ENCODE measurements around the gene ABCA7. TPM values are rescaled to one million over a fixed set of nuclear protein-coding genes. Genes with fewer than 3 reads are reported as not detected.

The ABCA7 gene
- total and polyA plus RNA-seq, 2 of the 13 experiments (the other 11 are each of a cell fraction or from before 2014, with no cell fraction given): 4.4 to 32.4 TPM

GRCh38 chr19:1103708-1104310 lies 63.9 kb downstream of the ABCA7 start, which contains the start of gene GPX4 (continued):
- TF ChIP-seq TBX2 (CRISPR knock-in tag; IDR thresholded peaks at IDR 0.05; ENCODE audit: borderline replicate concordance): peak; percentile 79; the same call in 1 of the 2 replicates
- TF ChIP-seq, protein P1, sequence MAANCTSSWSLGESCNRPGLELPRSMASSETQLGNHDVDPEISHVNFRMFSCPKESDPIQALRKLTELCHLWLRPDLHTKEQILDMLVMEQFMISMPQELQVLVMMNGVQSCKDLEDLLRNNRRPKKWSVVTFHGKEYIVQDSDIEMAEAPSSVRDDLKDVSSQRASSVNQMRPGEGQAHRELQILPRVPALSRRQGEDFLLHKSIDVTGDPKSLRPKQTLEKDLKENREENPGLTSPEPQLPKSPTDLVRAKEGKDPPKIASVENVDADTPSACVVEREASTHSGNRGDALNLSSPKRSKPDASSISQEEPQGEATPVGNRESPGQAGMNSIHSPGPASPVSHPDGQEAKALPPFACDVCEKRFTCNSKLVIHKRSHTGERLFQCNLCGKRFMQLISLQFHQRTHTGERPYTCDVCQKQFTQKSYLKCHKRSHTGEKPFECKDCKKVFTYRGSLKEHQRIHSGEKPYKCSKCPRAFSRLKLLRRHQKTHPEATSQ (CRISPR knock-in tag; IDR thresholded peaks at IDR 0.05; ENCODE audit: borderline replicate concordance): 0 out of 2 replicates have a peak, but pooled peaks have one; percentile 40
- TF ChIP-seq ZNF816 (CRISPR knock-in tag; IDR thresholded peaks at IDR 0.05; ENCODE audit: borderline replicate concordance): no peak; the same call in 1 of the 2 replicates
- no peak for TF ChIP-seq ZNF292 (CRISPR knock-in tag; IDR thresholded peaks at IDR 0.05; ENCODE audit: borderline replicate concordance, low read depth)
- TF ChIP-seq, protein P2, sequence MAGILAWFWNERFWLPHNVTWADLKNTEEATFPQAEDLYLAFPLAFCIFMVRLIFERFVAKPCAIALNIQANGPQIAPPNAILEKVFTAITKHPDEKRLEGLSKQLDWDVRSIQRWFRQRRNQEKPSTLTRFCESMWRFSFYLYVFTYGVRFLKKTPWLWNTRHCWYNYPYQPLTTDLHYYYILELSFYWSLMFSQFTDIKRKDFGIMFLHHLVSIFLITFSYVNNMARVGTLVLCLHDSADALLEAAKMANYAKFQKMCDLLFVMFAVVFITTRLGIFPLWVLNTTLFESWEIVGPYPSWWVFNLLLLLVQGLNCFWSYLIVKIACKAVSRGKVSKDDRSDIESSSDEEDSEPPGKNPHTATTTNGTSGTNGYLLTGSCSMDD (CRISPR knock-in tag; IDR thresholded peaks at IDR 0.05): no peak
- TF ChIP-seq ZNF607 (CRISPR knock-in tag; IDR thresholded peaks at IDR 0.05; ENCODE audit: borderline replicate concordance): peak; percentile 83; the same call in 1 of the 2 replicates
- TF ChIP-seq MED8 (CRISPR knock-in tag; IDR thresholded peaks at IDR 0.05; ENCODE audit: insufficient replicate concordance): peak; percentile 40
- peak; percentile 86 for TF ChIP-seq SP2 (CRISPR knock-in tag; IDR thresholded peaks at IDR 0.05)
- peak; percentile 43; the same call in 1 of the 2 replicates for TF ChIP-seq ZNF792 (CRISPR knock-in tag; IDR thresholded peaks at IDR 0.05)
- no peak for TF ChIP-seq CEBPB (IDR thresholded peaks at IDR 0.05; ENCODE audit: borderline replicate concordance, low read depth, low read length)
- no peak; the same call in 1 of the 2 replicates for TF ChIP-seq BCL6 (CRISPR knock-in tag; IDR thresholded peaks at IDR 0.05)
- no peak for TF ChIP-seq NFIB (CRISPR knock-in tag; IDR thresholded peaks at IDR 0.05; ENCODE audit: borderline replicate concordance)
- peak; percentile 92 for TF ChIP-seq NFYC (CRISPR knock-in tag; IDR thresholded peaks at IDR 0.05)
- no peak for TF ChIP-seq FOXM1 (CRISPR knock-in tag; IDR thresholded peaks at IDR 0.05)
- TF ChIP-seq LBX2 (CRISPR knock-in tag; IDR thresholded peaks at IDR 0.05; ENCODE audit: borderline replicate concordance): peak; percentile 67; the same call in 1 of the 2 replicates
- TF ChIP-seq ZNF800 (CRISPR knock-in tag; IDR thresholded peaks at IDR 0.05): no peak
- TF ChIP-seq KDM3A (CRISPR knock-in tag; IDR thresholded peaks at IDR 0.05; ENCODE audit: low read depth): no peak
- TF ChIP-seq ZNF317 (CRISPR knock-in tag; IDR thresholded peaks at IDR 0.05): no peak
- 0 out of 2 replicates have a peak, but pooled peaks have one; percentile 14 for TF ChIP-seq HDAC2 (CRISPR knock-in tag; IDR thresholded peaks at IDR 0.05)
- no peak; the same call in 1 of the 2 replicates for TF ChIP-seq ZNF782 (CRISPR knock-in tag; IDR thresholded peaks at IDR 0.05; ENCODE audit: borderline replicate concordance)
- TF ChIP-seq ATF2 (CRISPR knock-in tag; IDR thresholded peaks at IDR 0.05): no peak; the same call in 1 of the 2 replicates
- TF ChIP-seq ZNF337 (CRISPR knock-in tag; IDR thresholded peaks at IDR 0.05; ENCODE audit: borderline replicate concordance, low read depth): no peak; the same call in 1 of the 2 replicates
- TF ChIP-seq ZSCAN30 (CRISPR knock-in tag; IDR thresholded peaks at IDR 0.05): no peak
- no peak for TF ChIP-seq AKAP8 (CRISPR knock-in tag; IDR thresholded peaks at IDR 0.05)
- TF ChIP-seq HHEX (CRISPR knock-in tag; IDR thresholded peaks at IDR 0.05): no peak

Measured in HepG2 (cell line).